NCI-H1930 (cell line): Measurements from ENCODE around the gene RTN4RL1.
A peak's percentile ranks its signal among the peaks of the same experiment; 100 is the strongest.
"Not testable (repeated sequence)": the region's sequence is repeated elsewhere in the genome, so short reads cannot be mapped to it uniquely, and the experiment has no call there.

Experiments used
- DNase-seq, 2 experiments: peaks; one replicate each; lab custom pipeline; 2025; lab: John Stamatoyannopoulos, UW

Gene RTN4RL1

DNA sequence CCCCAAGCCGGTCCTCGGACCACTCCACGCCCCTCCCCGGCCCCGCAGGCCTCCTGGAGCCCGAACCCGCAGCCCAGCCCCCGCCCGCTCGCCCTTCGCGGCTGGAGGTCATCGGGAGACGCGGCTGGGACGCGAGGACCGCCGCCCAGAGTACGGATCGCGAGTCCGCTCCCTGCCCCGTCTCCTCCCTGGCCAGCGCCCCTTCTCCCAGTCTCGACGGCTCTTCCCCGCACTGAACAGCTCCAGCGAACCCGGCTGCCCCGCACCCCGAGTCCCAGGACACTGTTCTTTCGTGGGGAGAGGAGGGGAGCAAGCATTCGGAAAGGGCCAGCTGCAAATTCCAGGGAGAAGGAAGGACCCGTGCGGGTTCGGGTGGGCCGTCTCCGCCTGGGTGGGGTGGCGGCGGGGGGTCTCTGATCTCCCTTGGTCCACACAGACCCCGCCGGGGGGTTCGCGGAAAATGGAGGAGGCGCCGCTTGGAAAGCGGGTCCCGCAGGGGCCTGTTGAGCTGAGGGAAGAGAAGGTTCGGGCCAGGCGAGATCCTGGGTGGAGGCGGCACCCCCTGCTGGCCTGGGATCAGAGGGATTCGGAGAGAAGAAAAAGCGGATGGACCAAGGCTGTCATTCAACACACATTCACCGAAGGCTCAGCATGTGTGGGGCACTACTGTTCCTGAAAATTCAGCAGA, 632 bp upstream of the RTN4RL1 start:
- peak in 1 of 2 experiments; percentile 47 for DNase-seq

DNA sequence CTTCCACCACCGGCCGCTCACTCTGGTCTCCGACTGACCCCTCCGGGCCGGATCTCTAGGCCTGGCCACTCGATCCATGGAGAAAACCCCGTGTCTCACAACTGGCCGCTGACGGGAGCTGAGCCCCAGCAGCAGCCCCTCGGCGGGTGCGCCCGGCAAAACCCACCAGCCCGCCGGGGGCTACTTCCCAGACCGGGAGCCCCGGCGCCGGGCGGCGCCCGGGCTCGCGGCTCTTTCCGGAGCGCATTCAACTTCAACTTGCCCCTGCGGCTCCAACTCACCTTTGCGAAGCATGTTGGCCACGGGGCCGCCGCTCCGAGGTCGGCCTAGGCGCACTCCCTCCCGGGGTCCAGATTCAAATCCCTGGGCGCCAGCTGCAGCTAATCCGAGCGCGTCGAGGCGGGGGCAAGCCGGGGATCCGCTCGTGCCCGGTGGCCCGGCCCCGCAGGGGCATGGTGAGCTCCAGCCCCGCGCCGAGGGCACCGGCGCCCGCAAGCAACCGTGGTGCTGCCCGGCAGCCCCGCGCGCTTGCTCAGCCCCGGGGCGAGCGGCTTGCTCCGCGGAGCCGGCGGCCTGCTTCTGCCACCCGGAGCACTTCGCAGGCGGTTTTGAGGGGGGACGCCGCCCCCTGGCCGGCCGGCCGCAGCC, 438 bp downstream of the RTN4RL1 start:
- DNase-seq, result no peak

GRCh38 chr17:2023692-2024571, 1.2 kb downstream of the RTN4RL1 start:
- peak in 1 of 2 experiments; percentile 36 for DNase-seq

DNA sequence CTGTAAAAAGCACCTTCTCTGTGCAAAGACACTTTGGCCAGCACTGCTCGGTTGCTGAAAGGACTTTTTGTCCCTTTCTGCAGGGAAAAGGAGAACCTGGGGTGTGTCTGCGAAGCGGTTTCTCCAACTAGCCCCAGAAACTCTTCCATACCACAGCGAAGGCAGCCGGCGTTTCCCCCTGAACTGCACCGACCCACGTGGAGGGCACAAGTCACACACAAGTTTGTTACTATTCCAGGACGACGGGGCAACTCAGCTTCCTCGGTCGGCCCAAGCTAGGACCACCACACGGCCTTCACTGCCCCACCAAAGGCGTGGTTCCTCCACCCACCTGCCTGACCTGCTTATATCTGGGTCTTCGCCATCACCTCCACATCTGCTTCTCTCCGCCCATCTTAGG, 1.9 kb downstream of the RTN4RL1 start:
- DNase-seq, result no peak

- no peak for DNase-seq
These were observed 2.4 kb downstream of the RTN4RL1 start for GRCh38 chr17:2022647-2023240.

DNA sequence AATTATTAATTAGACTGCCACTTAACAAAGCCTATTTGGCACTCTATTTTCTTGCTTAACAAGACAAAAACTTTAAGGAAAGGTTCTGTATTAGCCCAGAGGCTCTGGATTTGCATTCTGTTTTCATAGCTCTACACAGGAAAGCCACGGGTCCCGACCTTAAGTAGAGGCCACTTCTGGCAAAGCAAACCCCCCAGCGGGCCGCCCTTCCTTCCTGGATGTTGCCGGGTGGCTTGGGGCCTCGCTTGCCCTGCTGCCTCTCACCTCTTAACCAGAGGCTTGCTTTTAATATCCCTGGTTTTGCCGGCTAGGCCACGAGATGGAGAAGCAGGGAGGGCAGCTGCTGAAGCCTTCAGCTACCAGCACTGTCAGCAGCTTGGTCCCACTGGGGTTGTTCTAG, 4.4 kb downstream of the RTN4RL1 start:
- DNase-seq, result no peak

DNA sequence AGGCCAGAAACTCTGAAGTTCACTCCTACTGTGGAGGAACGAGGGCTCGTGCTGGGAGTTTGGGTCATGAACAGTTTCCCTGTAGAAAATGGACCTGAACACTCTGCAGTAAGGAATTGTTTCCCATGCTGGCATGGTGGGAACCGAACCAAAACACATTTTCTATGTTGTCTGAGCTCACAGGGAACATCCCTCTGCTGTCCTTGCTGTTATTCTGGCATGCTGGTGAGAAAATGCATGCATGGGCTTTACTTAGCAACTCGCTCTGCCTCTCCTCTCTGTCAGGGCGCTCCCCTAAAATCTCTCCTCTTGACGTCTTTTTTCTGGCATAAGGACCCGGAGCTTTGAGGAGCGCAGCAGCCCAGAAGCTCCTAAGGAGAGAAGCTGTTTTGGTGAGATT, 5.4 kb downstream of the RTN4RL1 start:
- no peak for DNase-seq

DNA sequence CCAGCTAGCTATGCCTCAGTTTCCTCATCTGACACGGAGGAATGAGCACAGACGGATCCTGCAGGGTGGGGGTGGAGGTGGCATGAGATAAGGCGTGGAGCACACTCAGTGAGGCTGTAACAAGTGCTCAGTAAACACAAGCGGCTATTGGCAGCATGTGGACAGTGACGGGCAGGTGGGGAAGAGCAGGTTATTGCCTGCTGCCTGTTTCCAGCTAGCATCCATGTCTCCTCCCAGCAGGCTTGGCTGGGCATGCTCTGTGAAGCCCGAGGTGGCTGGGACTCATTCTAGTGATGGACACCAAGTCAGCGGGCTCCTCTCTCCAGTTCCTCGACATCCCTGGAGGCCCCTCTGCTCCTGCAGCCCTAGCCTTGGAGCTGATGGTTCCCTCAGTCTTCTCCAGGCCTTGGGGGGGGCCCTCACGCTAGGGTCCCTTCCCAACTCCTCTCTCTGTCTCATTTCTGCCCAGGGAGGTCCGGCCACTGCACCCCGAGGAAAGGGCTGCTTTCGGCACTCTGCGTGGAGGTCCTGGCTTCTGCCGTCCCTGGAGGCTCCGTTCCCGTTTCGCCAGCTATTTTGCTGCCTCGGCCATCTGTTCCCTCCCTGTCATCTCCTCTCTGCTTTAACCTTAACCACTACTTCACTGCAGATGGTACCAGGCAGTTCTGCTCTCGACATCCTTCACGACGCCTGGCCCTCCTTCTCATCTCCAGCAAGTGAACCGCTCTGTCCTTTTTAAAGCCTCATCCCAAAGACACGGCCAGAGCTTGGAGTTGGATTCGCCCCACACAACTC, 6.2 kb downstream of the RTN4RL1 start:
- no peak for DNase-seq

GRCh38 chr17:2017274-2017941, 7.7 kb downstream of the RTN4RL1 start:
- DNase-seq, result no peak

GRCh38 chr17:2016494-2016893, 8.6 kb downstream of the RTN4RL1 start:
- no peak for DNase-seq

- no peak for DNase-seq
These were observed 9.8 kb downstream of the RTN4RL1 start for GRCh38 chr17:2015314-2015713.

- DNase-seq, result no peak
These were observed 11.2 kb downstream of the RTN4RL1 start for GRCh38 chr17:2013994-2014317.

- DNase-seq, result not testable (repeated sequence)
These were observed 11.7 kb downstream of the RTN4RL1 start for GRCh38 chr17:2013220-2013993.

- no peak for DNase-seq
These were observed 12.6 kb downstream of the RTN4RL1 start for GRCh38 chr17:2012499-2012898.

DNA sequence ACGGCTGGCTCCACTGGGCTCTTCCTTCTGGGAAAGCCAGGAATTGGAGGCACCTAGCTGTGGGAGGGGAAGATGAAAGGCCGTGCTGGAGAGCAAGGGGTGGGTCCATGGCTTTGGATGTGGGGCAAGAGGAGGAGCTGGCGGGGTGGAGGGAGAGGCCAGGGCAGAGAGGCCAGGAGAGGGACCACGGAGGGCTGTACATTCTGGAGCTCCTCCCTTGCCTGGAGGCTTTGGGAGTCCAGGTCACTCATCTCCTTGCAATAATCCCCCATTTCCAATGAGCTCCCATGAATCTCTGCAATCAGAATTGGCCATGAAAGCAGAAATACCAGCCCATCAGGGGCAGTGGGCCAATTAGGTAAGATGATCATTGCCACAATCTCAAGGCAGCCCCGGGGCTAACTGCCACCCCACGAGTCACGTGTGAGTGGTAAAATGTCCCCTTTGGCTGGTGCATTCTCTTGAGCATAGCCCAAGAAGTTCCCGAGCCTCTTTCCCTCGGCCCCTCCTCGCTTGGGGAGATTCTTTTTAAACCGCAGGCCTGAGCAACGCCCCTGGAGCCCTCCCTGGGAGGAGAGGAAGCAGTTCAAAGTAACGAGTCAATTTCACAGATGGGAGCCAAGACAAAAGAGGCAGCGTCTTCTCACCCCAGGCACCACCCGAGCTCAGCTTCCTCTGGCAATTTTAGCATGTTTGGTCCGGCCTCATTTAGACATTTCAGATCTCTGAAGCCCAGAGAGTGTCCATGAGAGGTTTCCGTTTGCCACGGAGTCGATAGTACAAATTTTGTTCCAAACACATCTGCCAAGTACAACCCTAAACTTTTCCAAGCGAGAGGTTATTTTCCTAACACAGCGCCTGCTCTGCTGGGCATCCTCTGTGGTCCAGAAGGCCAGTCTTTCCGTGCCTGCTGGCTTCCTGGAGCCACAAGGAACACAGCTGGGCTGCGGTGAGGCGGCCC, 13.4 kb downstream of the RTN4RL1 start:
- no peak for DNase-seq

DNA sequence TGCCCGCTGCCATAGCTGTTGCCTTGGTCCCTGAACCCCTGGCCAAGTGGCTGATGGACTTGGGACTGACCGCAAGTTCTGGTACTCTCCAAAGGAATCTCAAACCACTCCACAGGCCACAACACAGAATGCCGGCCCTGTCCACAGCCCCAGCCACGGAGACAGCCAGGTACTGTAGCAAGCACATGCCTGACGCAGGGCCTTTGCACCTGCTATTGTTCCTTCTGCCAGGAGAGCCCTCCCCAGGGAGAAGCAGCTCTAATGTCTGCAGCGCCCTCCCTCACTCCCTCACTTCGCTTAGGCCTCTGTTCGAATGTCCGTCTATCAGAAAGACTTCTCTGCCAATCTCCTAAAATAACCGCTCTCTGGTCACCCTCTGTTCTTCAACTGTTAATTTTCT, 15.4 kb downstream of the RTN4RL1 start:
- DNase-seq, result no peak

- DNase-seq, result no peak
These were observed 16.6 kb downstream of the RTN4RL1 start for GRCh38 chr17:2008332-2009126.

- DNase-seq, result no peak
These were observed 20.6 kb downstream of the RTN4RL1 start for GRCh38 chr17:2004435-2004952.
